Keratinocyte (primary cell): ENCODE results near the gene RBM3. TPM values are rescaled to one million over a fixed set of nuclear protein-coding genes. Genes with fewer than 3 reads are reported as not detected.

Source experiments
- DNase-seq: peaks from one replicate; pipeline ENCODE4 v3.0.0-alpha.2; 2011; ENCODE audit warnings: low read depth, missing footprints, low spot score
- FAIRE-seq: peaks from 2 replicates; lab custom pipeline; 2011; peaks lifted over from hg19 to GRCh38; lab: Jason Lieb, UNC
- H2AFZ ChIP-seq: 2 replicates; pipeline ENCODE4 v1.6.0; 2012; ENCODE audit warnings: low read length, control low read depth, inconsistent platforms; ENCODE audit not compliant: control insufficient read depth
- H3K27ac ChIP-seq: 2 replicates; pipeline ENCODE4 v1.5.1; 2011; ENCODE audit warnings: low read length; ENCODE audit not compliant: control insufficient read depth, insufficient read depth
- H3K27me3 ChIP-seq: 3 replicates; pipeline ENCODE4 v1.6.0; 2011; ENCODE audit warnings: low read length; ENCODE audit not compliant: control insufficient read depth, insufficient read depth; ENCODE audit errors: extremely low read depth
- H3K36me3 ChIP-seq, 2 experiments: 2 replicates in 1 of 2; 3 replicates in 1 of 2; pipeline ENCODE4 v1.5.1; 2011; ENCODE audit warnings: low read length in 2 of 2, mild to moderate bottlenecking in 1 of 2; ENCODE audit not compliant: control insufficient read depth in 2 of 2, insufficient read depth in 2 of 2; ENCODE audit errors: extremely low read depth in 1 of 2
- H3K4me1 ChIP-seq: 3 replicates; pipeline ENCODE4 v1.5.1; 2011; ENCODE audit warnings: low read length; ENCODE audit not compliant: control insufficient read depth, insufficient read depth; ENCODE audit errors: extremely low read depth
- H3K4me2 ChIP-seq: 3 replicates; pipeline ENCODE4 v1.6.0; 2011; ENCODE audit warnings: low read depth, low read length; ENCODE audit not compliant: control insufficient read depth, insufficient read depth; ENCODE audit errors: extremely low read depth
- H3K4me3 ChIP-seq, 3 experiments: fragments of 200-600 bp in 1 of 3; sonication (generic) in 1 of 3; 2 replicates in 2 of 3; 3 replicates in 1 of 3; pipeline ENCODE4 v1.5.1; 2011 to 2016; ENCODE audit warnings: low read length in 3 of 3, mild to moderate bottlenecking in 3 of 3, control low read depth in 2 of 3, inconsistent platforms in 1 of 3, low read depth in 1 of 3, mixed read lengths in 1 of 3, mixed run types in 1 of 3, moderate library complexity in 1 of 3; ENCODE audit not compliant: control insufficient read depth in 2 of 3, insufficient read depth in 2 of 3; ENCODE audit errors: extremely low read depth in 1 of 3
- H3K79me2 ChIP-seq: 2 replicates; pipeline ENCODE4 v1.6.0; 2012; ENCODE audit warnings: low read length; ENCODE audit not compliant: control insufficient read depth, insufficient read depth
- H3K9ac ChIP-seq: 3 replicates; pipeline ENCODE4 v1.6.0; 2011; ENCODE audit warnings: low read length; ENCODE audit not compliant: control insufficient read depth, insufficient read depth; ENCODE audit errors: extremely low read depth
- H3K9me1 ChIP-seq: 3 replicates; pipeline ENCODE4 v1.6.0; 2011; ENCODE audit warnings: low read length; ENCODE audit not compliant: control insufficient read depth, insufficient read depth; ENCODE audit errors: extremely low read depth
- H3K9me3 ChIP-seq: 2 replicates; pipeline ENCODE4 v1.5.1; 2012; ENCODE audit warnings: low read depth, low read length; ENCODE audit not compliant: control insufficient read depth
- H4K20me1 ChIP-seq: 3 replicates; pipeline ENCODE4 v1.6.0; 2011; ENCODE audit warnings: low read length; ENCODE audit not compliant: control insufficient read depth, insufficient read depth; ENCODE audit errors: extremely low read depth
- EZH2 ChIP-seq: IDR thresholded peaks from one replicate; pipeline ENCODE4 v1.6.1; 2012; ENCODE audit warnings: inconsistent platforms, mild to moderate bottlenecking, low read length, moderate library complexity
- dilution Hi-C: fragments of 300-500 bp; cut with MboI; formaldehyde crosslinking; loops from one replicate; pipeline ENCODE4 v1.7.0; 2020; ENCODE audit warnings: low sequenced_read_pairs; ENCODE audit not compliant: extremely low pct_ligation_motif_present
- polyA plus RNA-seq, 5 experiments: library from polyadenylated mRNA; depleted of rRNA in 3 of 5; stranded (reverse) in 3 of 5; stranded (forward) in 1 of 5; unstranded in 1 of 5; fragments of >200 nt; gene quantifications; 1 replicate in 1 of 5; 2 replicates in 3 of 5; 3 replicates in 1 of 5; pipeline versions ENCODE4 v1.2.1 to v1.2.3, GENCODE V29; 2011 to 2012; ENCODE audit warnings: missing spikeins in 2 of 5, low read depth in 1 of 5, low replicate concordance in 1 of 5
- TF ChIP-seq, protein P1 (sequence below), 3 experiments: IDR thresholded peaks in 1 of 3; conservative IDR thresholded peaks in 1 of 3; optimal IDR thresholded peaks in 1 of 3; 2 replicates in 2 of 3; 3 replicates in 1 of 3; pipeline versions ENCODE3 to v1.5.1; 2011; ENCODE audit warnings: low read length in 3 of 3, mild to moderate bottlenecking in 3 of 3, moderate library complexity in 2 of 3, control low read depth in 1 of 3, inconsistent platforms in 1 of 3; ENCODE audit not compliant: insufficient read depth in 2 of 3; ENCODE audit errors: extremely low read depth in 1 of 3

The RBM3 gene
- polyA plus RNA-seq, 1 donor (not counting 4 experiments of a cell fraction or from before 2014, with no cell fraction given), result 327 TPM

- TF ChIP-seq EZH2, result no peak
- TF ChIP-seq, protein P1, sequence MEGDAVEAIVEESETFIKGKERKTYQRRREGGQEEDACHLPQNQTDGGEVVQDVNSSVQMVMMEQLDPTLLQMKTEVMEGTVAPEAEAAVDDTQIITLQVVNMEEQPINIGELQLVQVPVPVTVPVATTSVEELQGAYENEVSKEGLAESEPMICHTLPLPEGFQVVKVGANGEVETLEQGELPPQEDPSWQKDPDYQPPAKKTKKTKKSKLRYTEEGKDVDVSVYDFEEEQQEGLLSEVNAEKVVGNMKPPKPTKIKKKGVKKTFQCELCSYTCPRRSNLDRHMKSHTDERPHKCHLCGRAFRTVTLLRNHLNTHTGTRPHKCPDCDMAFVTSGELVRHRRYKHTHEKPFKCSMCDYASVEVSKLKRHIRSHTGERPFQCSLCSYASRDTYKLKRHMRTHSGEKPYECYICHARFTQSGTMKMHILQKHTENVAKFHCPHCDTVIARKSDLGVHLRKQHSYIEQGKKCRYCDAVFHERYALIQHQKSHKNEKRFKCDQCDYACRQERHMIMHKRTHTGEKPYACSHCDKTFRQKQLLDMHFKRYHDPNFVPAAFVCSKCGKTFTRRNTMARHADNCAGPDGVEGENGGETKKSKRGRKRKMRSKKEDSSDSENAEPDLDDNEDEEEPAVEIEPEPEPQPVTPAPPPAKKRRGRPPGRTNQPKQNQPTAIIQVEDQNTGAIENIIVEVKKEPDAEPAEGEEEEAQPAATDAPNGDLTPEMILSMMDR (optimal IDR thresholded peaks at IDR 0.05 in 1 of 3, IDR thresholded peaks at IDR 0.05 in 1 of 3, conservative IDR thresholded peaks at IDR 0.05 in 1 of 3; ENCODE audit: extremely low read depth in 1 of 3, insufficient read depth in 2 of 3, low read length in 3 of 3), result no peak
- Histone ChIP-seq H3K27ac (peak overlapping the region; percentile 92), H3K9ac (peak overlapping the region; percentile 63), H3K27me3 (no peaks in the 10 kb centered on the region), H2AFZ (no peak overlapping the region), H3K36me3 (peaks cover 6 to 17% of the 10 kb centered on the region in 2 experiments), H3K4me1 (peaks cover 21% of the 10 kb centered on the region), H3K4me3 (no peak overlapping the region), H3K4me2 (no peak overlapping the region), H3K9me1 (no peaks in the 10 kb centered on the region), H3K9me3 (no peaks in the 10 kb centered on the region), H3K79me2 (no peaks in the 10 kb centered on the region), H4K20me1 (no peaks in the 10 kb centered on the region)
- FAIRE-seq (peak; percentile 29), DNase-seq (no peak)
- dilution Hi-C loops, result no loop called here
Measured at GRCh38 chrX:48530736-48531135, 43.5 kb upstream of the RBM3 start.

DNA sequence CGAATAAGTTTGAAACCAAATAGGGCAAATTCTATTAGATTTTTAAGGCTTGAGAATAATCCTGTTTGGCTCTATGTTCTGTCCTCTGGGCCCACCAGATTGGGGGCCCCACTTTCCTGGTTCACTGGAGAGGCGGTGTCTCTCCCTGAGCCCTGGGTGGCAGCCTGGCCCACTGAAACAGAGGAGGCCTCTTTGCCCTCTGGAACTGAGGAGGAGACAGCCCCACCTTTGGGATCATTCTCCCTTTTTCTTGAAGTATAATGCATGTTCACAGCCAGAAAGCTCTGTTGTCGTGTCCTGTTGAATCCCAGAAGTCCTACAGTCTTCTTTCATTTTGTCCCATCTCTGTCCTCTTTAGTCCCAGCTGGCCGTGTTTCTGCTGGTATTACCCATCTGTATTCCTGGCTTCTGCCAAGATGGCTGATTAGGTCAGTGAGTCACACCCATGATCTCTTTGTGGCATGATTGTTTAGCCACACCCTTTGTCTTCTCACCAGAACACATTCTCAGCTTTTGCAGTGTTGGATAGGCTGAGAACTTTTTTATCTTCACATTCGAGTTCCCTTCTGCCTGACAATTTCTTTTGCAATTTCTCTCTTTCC is 42.8 kb upstream of the RBM3 start:
- FAIRE-seq, result peak; percentile 95
- Histone ChIP-seq H3K27ac (peak overlapping the region; percentile 92), H3K9me3 (no peaks in the 10 kb centered on the region), H3K27me3 (no peaks in the 10 kb centered on the region), H3K36me3 (peaks cover 6 to 10% of the 10 kb centered on the region in 2 experiments), H3K9me1 (no peaks in the 10 kb centered on the region), H3K9ac (peak overlapping the region; percentile 63), H3K4me3 (no peak overlapping the region), H3K79me2 (no peaks in the 10 kb centered on the region), H3K4me2 (peak overlapping the region; percentile 10), H2AFZ (peak overlapping the region; percentile 54), H3K4me1 (peaks cover 21% of the 10 kb centered on the region), H4K20me1 (no peaks in the 10 kb centered on the region)
- dilution Hi-C loops, result no loop called here
- no peak for DNase-seq
- TF ChIP-seq, protein P1 (optimal IDR thresholded peaks at IDR 0.05 in 1 of 3, IDR thresholded peaks at IDR 0.05 in 1 of 3, conservative IDR thresholded peaks at IDR 0.05 in 1 of 3; ENCODE audit: extremely low read depth in 1 of 3, insufficient read depth in 2 of 3, low read length in 3 of 3), result no peak
- TF ChIP-seq EZH2, result no peak
